Nephron (organoid): ENCODE results near the gene DDX10.
A peak's percentile ranks its signal among the peaks of the same experiment; 100 is the strongest.

Experiments used
- H3K27ac Mint-ChIP-seq, 3 experiments: 2 replicates each; pipeline ENCODE4 v1.8.0; 2020; ENCODE audit warnings: mixed read lengths in 3 of 3, mild to moderate bottlenecking in 2 of 3, moderate library complexity in 1 of 3
- H3K27me3 Mint-ChIP-seq: 2 replicates; pipeline ENCODE4 v1.8.0; 2021; ENCODE audit warnings: low read depth, mild to moderate bottlenecking, moderate library complexity, mixed read lengths
- H3K36me3 Mint-ChIP-seq: 2 replicates; pipeline ENCODE4 v1.8.0; 2020; ENCODE audit warnings: low read depth, mixed read lengths
- H3K4me1 Mint-ChIP-seq: 2 replicates; pipeline ENCODE4 v1.8.0; 2020; ENCODE audit warnings: mixed read lengths
- H3K4me3 Mint-ChIP-seq, 3 experiments: 2 replicates each; pipeline ENCODE4 v1.8.0; 2020; ENCODE audit warnings: mild to moderate bottlenecking in 3 of 3, mixed read lengths in 3 of 3, moderate library complexity in 2 of 3
- H3K9me3 Mint-ChIP-seq: 2 replicates; pipeline ENCODE4 v1.8.0; 2020; ENCODE audit warnings: mixed read lengths
- TF ChIP-seq, protein P1 (sequence below), 3 experiments: fragments of 200-600 bp; sonication (generic); IDR thresholded peaks; one replicate each; pipeline ENCODE4 v1.5.0; 2021; ENCODE audit warnings: antibody characterized with exemption in 3 of 3; ENCODE audit not compliant: unreplicated experiment in 3 of 3

Gene DDX10

GRCh38 chr11:108752297-108752751 is 87.5 kb downstream of the DDX10 start:
- no peaks in the 10 kb centered on the region for H3K36me3 Mint-ChIP-seq
- peaks cover 32% of the 10 kb centered on the region for H3K4me1 Mint-ChIP-seq
- no peaks in the 10 kb centered on the region for H3K9me3 Mint-ChIP-seq
- no peak overlapping the region for H3K4me3 Mint-ChIP-seq
- TF ChIP-seq, protein P1, sequence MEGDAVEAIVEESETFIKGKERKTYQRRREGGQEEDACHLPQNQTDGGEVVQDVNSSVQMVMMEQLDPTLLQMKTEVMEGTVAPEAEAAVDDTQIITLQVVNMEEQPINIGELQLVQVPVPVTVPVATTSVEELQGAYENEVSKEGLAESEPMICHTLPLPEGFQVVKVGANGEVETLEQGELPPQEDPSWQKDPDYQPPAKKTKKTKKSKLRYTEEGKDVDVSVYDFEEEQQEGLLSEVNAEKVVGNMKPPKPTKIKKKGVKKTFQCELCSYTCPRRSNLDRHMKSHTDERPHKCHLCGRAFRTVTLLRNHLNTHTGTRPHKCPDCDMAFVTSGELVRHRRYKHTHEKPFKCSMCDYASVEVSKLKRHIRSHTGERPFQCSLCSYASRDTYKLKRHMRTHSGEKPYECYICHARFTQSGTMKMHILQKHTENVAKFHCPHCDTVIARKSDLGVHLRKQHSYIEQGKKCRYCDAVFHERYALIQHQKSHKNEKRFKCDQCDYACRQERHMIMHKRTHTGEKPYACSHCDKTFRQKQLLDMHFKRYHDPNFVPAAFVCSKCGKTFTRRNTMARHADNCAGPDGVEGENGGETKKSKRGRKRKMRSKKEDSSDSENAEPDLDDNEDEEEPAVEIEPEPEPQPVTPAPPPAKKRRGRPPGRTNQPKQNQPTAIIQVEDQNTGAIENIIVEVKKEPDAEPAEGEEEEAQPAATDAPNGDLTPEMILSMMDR (IDR thresholded peaks at IDR 0.05; ENCODE audit: unreplicated experiment in 3 of 3) = no peak
- no peak overlapping the region for H3K27ac Mint-ChIP-seq
- H3K27me3 Mint-ChIP-seq = no peaks in the 10 kb centered on the region

DNA sequence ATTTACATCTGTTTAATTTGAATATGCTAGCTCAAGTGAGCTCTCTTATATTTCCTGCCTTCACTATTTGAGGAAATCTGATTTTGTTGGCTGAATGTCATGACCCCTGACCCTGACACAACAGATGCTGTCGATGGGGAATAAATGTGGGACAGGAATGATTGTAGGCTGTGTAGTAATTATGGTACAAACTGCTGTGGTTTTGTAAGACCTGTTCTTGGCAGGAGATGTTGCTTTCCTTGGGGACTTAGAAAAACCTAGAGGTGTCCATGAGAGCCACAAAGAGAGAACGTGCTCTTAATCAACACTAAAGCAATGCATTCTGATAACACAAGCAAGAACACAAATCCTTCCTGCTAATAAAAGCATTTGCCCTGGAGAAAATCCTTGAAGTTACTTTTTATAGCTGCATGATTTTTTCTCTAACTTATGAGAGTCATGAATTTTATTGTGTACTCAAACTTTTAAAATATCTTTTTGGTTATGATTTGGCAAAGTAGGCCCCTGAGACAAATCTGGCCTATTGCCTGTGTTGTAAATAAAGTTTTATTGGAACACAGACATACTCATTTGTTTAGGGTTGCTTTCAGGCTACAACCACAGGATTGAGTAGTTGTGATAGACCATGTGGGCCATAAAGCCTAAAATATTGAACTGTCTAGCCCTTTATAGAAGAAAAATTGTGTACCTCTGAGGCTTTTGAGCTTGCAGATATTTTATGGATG is 90.2 kb downstream of the DDX10 start:
- no peak overlapping the region for H3K4me3 Mint-ChIP-seq
- peaks cover 38% of the 10 kb centered on the region for H3K4me1 Mint-ChIP-seq
- no peaks in the 10 kb centered on the region for H3K9me3 Mint-ChIP-seq
- TF ChIP-seq, protein P1 (IDR thresholded peaks at IDR 0.05; ENCODE audit: unreplicated experiment in 3 of 3) = no peak
- peak overlapping the region; percentile 32 to 85 (median 62) for H3K27ac Mint-ChIP-seq
- no peaks in the 10 kb centered on the region for H3K36me3 Mint-ChIP-seq
- no peaks in the 10 kb centered on the region for H3K27me3 Mint-ChIP-seq

- Mint-ChIP-seq H3K36me3 (no peaks in the 10 kb centered on the region), H3K9me3 (no peaks in the 10 kb centered on the region), H3K27me3 (no peaks in the 10 kb centered on the region), H3K4me1 (peaks cover 38% of the 10 kb centered on the region), H3K4me3 (no peak overlapping the region), H3K27ac (peak overlapping the region; percentile 10 to 51 (median 11))
- TF ChIP-seq, protein P1 (IDR thresholded peaks at IDR 0.05; ENCODE audit: unreplicated experiment in 3 of 3) = no peak
These were observed 92.8 kb downstream of the DDX10 start for GRCh38 chr11:108757630-108758029.

- no peaks in the 10 kb centered on the region for H3K36me3 Mint-ChIP-seq
- H3K9me3 Mint-ChIP-seq = no peaks in the 10 kb centered on the region
- H3K27me3 Mint-ChIP-seq = no peaks in the 10 kb centered on the region
- peak overlapping the region in 1 of 3 experiments; percentile 29 for H3K27ac Mint-ChIP-seq
- TF ChIP-seq, protein P1 (IDR thresholded peaks at IDR 0.05; ENCODE audit: unreplicated experiment in 3 of 3) = no peak
- no peak overlapping the region for H3K4me3 Mint-ChIP-seq
- H3K4me1 Mint-ChIP-seq = peaks cover 38% of the 10 kb centered on the region
These were observed 93.6 kb downstream of the DDX10 start for GRCh38 chr11:108758458-108758857.

GRCh38 chr11:108766596-108767173 is 101.8 kb downstream of the DDX10 start:
- no peak overlapping the region for H3K27ac Mint-ChIP-seq
- peaks cover 25% of the 10 kb centered on the region for H3K36me3 Mint-ChIP-seq
- peaks cover 20% of the 10 kb centered on the region for H3K9me3 Mint-ChIP-seq
- no peaks in the 10 kb centered on the region for H3K4me1 Mint-ChIP-seq
- no peak overlapping the region for H3K4me3 Mint-ChIP-seq
- TF ChIP-seq, protein P1 (IDR thresholded peaks at IDR 0.05; ENCODE audit: unreplicated experiment in 3 of 3) = no peak
- no peaks in the 10 kb centered on the region for H3K27me3 Mint-ChIP-seq
